Muscle layer of duodenum (tissue), 2 donors: ENCODE measurements around the gene FIBP.
"Not testable (repeated sequence)": the region's sequence is repeated elsewhere in the genome, so short reads cannot be mapped to it uniquely, and the experiment has no call there.

ENCODE experiments used
- H3K27ac ChIP-seq: one replicate; pipeline ENCODE4 v1.7.0; 2013; ENCODE audit warnings: mild to moderate bottlenecking, low read length
- H3K27me3 ChIP-seq: one replicate; pipeline ENCODE4 v1.7.0; 2013; ENCODE audit warnings: low read depth, mild to moderate bottlenecking, control low read depth, low read length
- H3K36me3 ChIP-seq, 2 donors: one replicate each; pipeline ENCODE4 v1.7.0; 2013; ENCODE audit warnings: low read length in 2 of 2, control low read depth in 1 of 2, mild to moderate bottlenecking in 1 of 2; ENCODE audit not compliant: insufficient read depth in 2 of 2, control insufficient read depth in 1 of 2
- H3K4me1 ChIP-seq, 2 donors: one replicate each; pipeline ENCODE4 v1.7.0; 2013; ENCODE audit warnings: low read length in 2 of 2, mild to moderate bottlenecking in 2 of 2, control low read depth in 1 of 2, moderate library complexity in 1 of 2; ENCODE audit not compliant: insufficient read depth in 2 of 2, control insufficient read depth in 1 of 2
- H3K4me3 ChIP-seq, 2 donors: one replicate each; pipeline ENCODE4 v1.7.0; 2013; ENCODE audit warnings: low read length in 2 of 2, low read depth in 1 of 2, mild to moderate bottlenecking in 1 of 2
- H3K9me3 ChIP-seq, 2 donors: one replicate each; pipeline ENCODE4 v1.7.0; 2013; ENCODE audit warnings: low read length in 2 of 2, control low read depth in 1 of 2, mild to moderate bottlenecking in 1 of 2; ENCODE audit not compliant: control insufficient read depth in 1 of 2
- donor health status: healthy.

FIBP gene

DNA sequence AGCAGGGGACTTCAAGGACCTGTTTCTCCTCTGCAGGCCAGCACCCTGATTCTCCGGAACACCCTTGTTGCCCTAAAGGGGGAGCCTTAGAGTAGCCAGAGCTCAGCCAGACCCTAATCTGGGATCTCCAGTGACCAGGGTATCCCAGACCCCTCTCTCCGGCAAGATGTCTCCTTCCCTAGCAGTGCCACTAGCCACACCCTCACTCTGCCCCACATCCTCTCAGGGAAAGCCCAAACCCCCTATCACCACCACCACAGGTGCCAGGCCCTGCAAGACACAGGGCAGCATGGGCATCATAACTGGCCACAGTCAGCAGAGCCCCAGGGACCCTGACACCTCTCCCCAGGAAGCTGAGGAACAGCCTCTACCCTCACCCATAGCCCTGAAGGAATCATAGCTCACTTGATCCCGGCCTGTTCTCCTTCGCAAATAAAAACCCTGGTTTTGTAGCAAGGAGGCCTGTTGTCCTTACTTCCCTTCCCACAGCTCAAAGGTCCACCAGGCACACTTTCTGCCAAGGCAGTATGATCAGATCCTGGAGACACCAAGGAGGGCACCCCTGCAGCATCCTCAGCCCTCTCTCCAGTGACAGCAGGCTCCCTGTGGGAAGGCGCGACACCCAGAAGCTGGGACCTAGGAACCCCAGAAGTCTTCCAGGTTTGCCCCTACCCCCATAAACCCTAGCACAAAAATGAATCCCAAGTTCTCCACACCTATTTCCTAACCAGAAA is 34.9 kb downstream of the FIBP start:
- H3K4me3 ChIP-seq = no peak overlapping the region
- no peaks in the 10 kb centered on the region for H3K27me3 ChIP-seq
- peaks cover 0 to 2% of the 10 kb centered on the region in 2 donors for H3K9me3 ChIP-seq
- H3K36me3 ChIP-seq = peaks cover 31 to 64% of the 10 kb centered on the region in 2 donors
- peaks cover 0 to 19% of the 10 kb centered on the region in 2 donors for H3K4me1 ChIP-seq
- H3K27ac ChIP-seq = peak overlapping the region; percentile 69

DNA sequence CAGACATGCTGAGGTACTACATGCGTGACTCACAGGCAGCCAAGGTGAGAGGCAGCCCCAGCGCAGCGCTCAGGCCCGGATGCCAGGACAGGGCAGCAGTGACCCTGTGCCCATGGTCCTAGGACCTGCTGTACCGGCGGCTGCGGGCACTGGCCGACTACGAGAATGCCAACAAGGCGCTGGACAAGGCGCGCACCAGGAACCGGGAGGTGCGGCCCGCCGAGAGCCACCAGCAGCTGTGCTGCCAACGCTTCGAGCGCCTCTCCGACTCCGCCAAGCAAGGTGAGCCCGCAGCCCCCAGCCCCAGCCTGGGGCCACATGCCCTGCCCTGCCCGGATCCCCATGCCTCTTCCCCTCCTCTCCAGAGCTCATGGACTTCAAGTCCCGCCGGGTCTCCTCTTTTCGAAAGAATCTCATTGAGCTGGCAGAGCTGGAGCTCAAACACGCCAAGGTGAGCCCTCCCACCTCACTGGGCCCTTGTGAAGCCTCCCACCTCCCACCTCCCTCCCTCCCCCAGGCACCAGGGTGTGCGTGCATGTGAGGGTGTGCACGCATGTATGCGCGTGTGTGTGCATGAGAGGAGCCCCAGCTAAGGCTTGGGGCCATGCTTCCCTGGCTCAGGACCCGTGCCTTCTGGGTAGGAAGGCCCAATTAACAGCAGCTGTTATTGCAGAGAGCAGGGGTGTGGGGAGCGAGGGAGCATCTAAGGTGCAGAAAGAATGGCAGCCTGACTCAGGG is 35.6 kb downstream of the FIBP start:
- Histone ChIP-seq H3K9me3 (peaks cover 0 to 2% of the 10 kb centered on the region in 2 donors), H3K27ac (peak overlapping the region; percentile 69), H3K4me1 (peaks cover 0 to 19% of the 10 kb centered on the region in 2 donors), H3K36me3 (peaks cover 31 to 64% of the 10 kb centered on the region in 2 donors), H3K27me3 (no peaks in the 10 kb centered on the region), H3K4me3 (no peak overlapping the region)

DNA sequence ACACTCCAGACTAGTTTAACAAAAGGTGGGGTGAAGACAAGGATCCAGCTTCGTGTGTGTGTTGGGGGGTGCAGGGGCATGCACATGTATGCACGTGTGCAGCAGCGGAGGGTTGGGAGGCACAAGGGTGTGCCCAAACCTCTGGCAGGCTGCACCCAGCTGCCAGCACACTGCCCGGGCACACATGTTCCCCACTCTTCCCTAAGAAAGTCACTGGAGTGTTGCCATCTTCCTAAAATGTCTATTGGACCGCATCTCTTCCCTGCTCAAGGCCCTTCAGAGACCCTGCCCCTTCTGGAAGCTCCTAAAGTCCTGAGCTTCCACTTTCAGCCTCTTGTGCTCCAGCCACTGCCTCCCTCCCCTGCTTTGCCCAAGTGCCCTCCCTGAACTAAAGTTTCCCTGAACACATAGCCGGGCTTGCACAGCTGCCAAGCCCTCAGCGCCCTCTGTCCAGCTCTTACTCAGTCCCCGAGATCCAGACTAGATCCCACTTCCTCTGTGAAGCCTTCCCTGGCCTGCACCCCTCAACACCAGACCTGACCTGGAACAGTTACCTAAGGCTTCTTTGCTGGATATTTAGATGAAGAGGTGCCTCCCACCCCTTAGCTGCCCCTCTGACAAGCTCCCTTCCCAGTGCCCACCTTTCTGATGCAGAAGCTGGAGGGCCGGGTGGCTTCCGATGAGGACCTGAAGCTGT is 36.3 kb downstream of the FIBP start:
- Histone ChIP-seq H3K36me3 (peaks cover 31 to 59% of the 10 kb centered on the region in 2 donors), H3K27me3 (no peaks in the 10 kb centered on the region), H3K4me3 (no peak overlapping the region), H3K9me3 (peaks cover 0 to 2% of the 10 kb centered on the region in 2 donors), H3K4me1 (peaks cover 0 to 19% of the 10 kb centered on the region in 2 donors), H3K27ac (no peak overlapping the region)

DNA sequence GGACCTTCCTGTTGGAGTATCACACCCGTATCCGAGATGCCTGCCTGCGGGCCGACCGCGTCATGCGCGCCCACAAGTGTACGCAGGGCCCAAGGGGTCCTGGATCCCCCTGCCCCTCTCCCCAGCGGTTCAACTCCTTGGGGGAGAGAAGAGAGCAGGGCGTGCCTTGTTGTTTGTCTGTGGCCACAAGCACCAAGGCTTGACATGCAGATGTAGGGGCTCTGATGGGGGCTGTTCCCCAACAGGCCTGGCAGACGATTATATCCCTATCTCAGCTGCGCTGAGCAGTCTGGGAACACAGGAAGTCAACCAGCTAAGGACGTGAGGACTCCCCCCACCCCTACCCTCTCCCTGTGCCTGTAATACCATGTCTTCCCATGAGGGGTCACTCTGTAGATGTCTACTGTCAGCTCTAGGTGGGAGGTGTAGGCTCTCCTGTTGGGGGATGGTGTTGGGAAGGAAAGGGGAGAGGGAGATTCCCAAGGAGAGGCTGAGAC is 37.1 kb downstream of the FIBP start:
- Histone ChIP-seq H3K27ac (no peak overlapping the region), H3K36me3 (peaks cover 31 to 58% of the 10 kb centered on the region in 2 donors)

DNA sequence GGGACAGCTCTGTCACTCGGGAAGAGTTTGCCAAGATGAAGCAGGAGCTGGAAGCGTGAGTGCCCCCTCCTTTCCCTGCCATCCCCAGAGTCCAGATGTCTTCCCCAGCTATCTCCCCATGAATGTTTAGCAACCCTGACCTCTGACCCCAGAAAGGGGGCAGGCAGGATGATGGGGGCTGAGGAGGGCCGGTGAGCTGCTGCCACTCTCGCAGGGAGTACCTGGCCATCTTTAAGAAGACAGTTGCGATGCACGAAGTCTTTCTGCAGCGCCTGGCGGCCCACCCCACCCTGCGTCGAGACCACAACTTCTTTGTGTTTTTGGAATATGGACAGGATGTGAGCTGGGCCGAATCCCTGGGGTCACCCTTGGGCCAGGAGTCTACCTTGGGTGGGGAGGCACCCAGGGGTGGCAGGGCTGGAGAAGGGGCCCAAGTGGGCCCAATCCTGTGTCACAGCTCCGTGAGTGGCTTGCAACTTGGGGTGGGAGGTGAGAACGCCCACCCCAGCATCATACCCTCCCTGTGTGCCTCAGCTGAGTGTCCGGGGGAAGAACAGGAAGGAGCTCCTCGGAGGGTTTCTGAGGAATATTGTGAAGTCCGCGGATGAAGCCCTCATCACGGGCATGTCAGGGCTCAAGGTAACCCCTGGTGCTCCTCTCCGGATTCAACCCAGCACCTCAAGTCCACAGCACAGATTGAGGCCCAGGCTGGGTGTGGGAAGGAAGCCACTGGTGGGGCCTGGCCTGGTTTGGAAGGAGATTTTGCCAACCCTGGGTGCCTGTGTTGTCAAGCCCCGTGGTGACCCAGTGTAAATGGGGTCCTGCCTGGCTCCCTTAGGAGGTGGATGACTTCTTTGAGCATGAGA is 37.8 kb downstream of the FIBP start:
- H3K27ac ChIP-seq = no peak overlapping the region
- H3K4me1 ChIP-seq = peaks cover 0 to 5% of the 10 kb centered on the region in 2 donors
- H3K27me3 ChIP-seq = no peaks in the 10 kb centered on the region
- H3K9me3 ChIP-seq = peaks cover 0 to 2% of the 10 kb centered on the region in 2 donors
- no peak overlapping the region for H3K4me3 ChIP-seq
- H3K36me3 ChIP-seq = peaks cover 25 to 51% of the 10 kb centered on the region in 2 donors

More for the DNA sequence above, 37.1 kb downstream of the FIBP start:
- Histone ChIP-seq H3K9me3 (peaks cover 0 to 2% of the 10 kb centered on the region in 2 donors), H3K4me3 (no peak overlapping the region), H3K27me3 (no peaks in the 10 kb centered on the region), H3K4me1 (peaks cover 0 to 12% of the 10 kb centered on the region in 2 donors)

DNA sequence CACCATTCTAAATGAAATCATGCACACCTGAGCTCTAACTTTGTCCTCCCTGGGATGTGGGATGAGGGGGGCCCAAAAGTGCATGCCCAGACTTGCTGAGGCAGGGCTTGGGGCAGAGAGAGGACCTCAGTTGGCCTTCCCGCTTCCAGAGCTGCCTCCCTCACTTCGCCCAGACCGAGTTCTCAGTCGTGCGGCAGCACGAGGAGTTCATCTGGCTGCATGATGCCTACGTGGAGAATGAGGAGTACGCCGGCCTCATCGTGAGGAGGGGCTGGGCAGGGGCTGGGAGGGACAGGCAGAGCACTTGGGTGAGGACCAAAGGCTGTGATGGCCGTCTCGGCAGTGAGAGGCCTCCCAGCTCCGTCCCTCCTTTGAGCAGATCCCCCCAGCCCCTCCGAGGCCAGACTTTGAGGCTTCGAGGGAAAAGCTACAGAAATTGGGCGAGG is 38.5 kb downstream of the FIBP start:
- Histone ChIP-seq H3K9me3 (peaks cover 0 to 2% of the 10 kb centered on the region in 2 donors), H3K4me1 (no peaks in the 10 kb centered on the region), H3K36me3 (peaks cover 19 to 44% of the 10 kb centered on the region in 2 donors), H3K4me3 (no peak overlapping the region), H3K27ac (no peak overlapping the region), H3K27me3 (no peaks in the 10 kb centered on the region)

DNA sequence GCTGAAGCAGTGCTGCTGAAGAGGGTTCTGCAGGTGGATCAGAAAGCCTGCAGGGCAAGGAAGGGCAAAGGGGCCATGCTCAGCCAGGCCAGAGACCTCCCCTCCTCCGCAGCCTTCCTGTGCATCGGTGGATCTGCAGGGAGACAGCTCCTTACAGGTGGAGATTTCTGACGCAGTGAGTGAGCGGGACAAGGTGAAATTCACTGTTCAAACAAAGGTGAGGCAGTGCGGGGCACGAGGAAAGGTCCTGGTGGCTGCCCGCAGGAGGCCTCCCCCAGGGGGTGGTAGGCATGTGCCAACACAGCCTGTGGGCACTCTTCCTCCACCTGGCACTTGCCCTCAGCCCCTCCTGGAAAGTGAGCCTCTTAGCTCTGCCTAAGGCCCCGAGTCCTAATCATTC is 38.9 kb downstream of the FIBP start:
- H3K36me3 ChIP-seq = peaks cover 14 to 40% of the 10 kb centered on the region in 2 donors
- no peak overlapping the region for H3K27ac ChIP-seq
- peaks cover 0 to 2% of the 10 kb centered on the region in 2 donors for H3K9me3 ChIP-seq
- no peak overlapping the region for H3K4me3 ChIP-seq
- no peaks in the 10 kb centered on the region for H3K27me3 ChIP-seq
- no peaks in the 10 kb centered on the region for H3K4me1 ChIP-seq

DNA sequence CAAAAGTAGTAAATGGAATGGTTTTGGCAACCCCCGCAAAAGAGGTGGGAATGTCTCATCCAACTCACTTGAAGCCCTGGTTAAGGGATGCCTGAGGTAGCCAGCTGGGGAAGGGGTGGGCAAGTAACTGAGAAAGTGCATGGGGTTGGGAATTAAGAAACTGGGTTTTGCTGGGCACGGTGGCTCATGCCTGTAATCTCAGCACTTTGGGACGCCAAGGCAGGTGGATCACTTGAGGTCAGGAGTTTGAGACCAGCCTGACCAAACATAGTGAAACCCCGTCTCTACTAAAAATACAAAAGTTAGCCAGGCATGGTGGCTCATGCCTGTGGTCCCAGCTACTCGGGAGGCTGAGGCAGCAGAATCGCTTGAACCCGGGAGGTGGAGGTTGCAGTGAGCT is 39.6 kb downstream of the FIBP start:
- H3K36me3 ChIP-seq = peaks cover 8 to 33% of the 10 kb centered on the region in 2 donors
- H3K4me1 ChIP-seq, H3K9me3 ChIP-seq, H3K27me3 ChIP-seq, H3K27ac ChIP-seq, H3K4me3 ChIP-seq: not testable (repeated sequence)

DNA sequence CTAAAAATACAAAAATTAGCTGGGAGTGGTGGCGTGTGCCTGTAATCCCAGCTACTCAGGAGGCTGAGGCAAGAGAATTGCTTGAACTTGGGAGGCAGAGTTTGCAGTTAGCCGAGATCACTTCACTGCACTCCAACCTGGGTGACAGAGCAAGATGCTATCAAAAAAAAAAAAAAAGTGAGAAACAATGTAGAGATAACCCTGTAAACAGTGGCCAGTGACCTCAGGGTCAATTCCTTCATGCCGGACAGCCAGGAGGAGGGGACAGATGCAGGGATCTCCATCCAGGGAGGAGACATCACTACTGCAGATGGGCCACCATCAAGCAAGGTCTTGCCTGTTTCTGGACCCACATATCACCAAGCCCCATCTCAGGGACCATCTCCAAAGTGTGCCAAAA is 40.5 kb downstream of the FIBP start:
- no peaks in the 10 kb centered on the region for H3K4me1 ChIP-seq
- peaks cover 0 to 24% of the 10 kb centered on the region in 2 donors for H3K36me3 ChIP-seq
- no peaks in the 10 kb centered on the region for H3K27me3 ChIP-seq
- H3K27ac ChIP-seq = no peak overlapping the region
- no peak overlapping the region for H3K4me3 ChIP-seq
- peaks cover 0 to 2% of the 10 kb centered on the region in 2 donors for H3K9me3 ChIP-seq

DNA sequence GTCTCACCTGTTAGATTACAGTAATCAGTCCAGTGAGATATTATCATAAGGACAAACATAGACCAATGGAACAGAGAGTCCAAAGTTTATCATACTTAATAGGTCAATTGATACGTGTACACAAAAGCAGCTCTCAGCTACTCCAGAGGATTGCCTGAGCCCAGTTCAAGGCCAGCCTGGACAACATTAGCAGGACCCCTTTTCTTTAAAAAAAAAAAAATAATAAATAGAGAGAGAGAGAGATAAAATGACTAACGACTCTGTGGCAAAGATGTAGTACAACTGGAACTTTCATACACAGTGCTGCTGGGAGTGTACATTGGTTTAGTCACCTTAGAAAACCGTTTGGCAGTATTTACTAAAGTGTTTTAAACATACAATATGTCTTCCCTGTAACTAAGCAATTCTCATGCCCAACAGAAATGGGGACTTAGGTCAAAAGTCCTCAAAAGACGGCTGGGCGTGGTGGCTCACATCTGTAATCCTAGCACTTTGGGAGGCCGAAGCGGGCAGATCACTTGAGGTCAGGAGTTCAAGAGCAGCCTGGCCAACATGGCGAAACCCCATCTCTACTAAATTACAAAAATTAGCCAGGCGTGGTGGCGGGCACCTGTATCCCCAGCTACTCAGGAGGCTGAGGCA is 43.9 kb downstream of the FIBP start:
- Histone ChIP-seq H3K36me3 (no peaks in the 10 kb centered on the region), H3K9me3 (no peaks in the 10 kb centered on the region), H3K4me1 (no peaks in the 10 kb centered on the region), H3K27me3 (no peaks in the 10 kb centered on the region), H3K27ac (no peak overlapping the region), H3K4me3 (no peak overlapping the region)
